Endothelial cell of umbilical vein (primary cell): ENCODE results near the gene SCNM1. TPM values are rescaled to one million over a fixed set of nuclear protein-coding genes. Genes with fewer than 3 reads are reported as not detected.

Experiments
- BruUV-seq: library from RNA; stranded (reverse); fragments of 400-500 nt; replicated peaks from 2 replicates; lab custom pipeline; 2021; lab: Mats Ljungman, UMichigan
- CTCF ChIA-PET: fragments of 300-600, 350-600 bp; sonication (Branson Sonifier 250); formaldehyde crosslinking; loops from one replicate; lab custom pipeline; 2021; ENCODE audit warnings: antibody characterized with exemption, inconsistent platforms; lab: Charles Lee
- POLR2A ChIA-PET: fragments of 300-600, 350-600 bp; sonication (Branson Sonifier 250); formaldehyde crosslinking; loops from one replicate; lab custom pipeline; 2021; ENCODE audit warnings: antibody characterized with exemption, inconsistent platforms; lab: Charles Lee
- DNase-seq: peaks from one replicate; pipeline ENCODE4 v3.0.0-alpha.2; 2011; ENCODE audit warnings: low read depth, low spot score
- FAIRE-seq: peaks from 2 replicates; lab custom pipeline; 2011; peaks lifted over from hg19 to GRCh38; lab: Jason Lieb, UNC
- H2AFZ ChIP-seq: 2 replicates; pipeline ENCODE4 v1.6.0; 2012; ENCODE audit warnings: low read depth, low read length, control low read depth, inconsistent platforms
- H3K27ac ChIP-seq: 2 replicates; pipeline ENCODE4 v1.5.1; 2011; ENCODE audit warnings: low read depth, mild to moderate bottlenecking, control low read depth, low read length, moderate library complexity; ENCODE audit not compliant: insufficient read depth
- H3K27me3 ChIP-seq, 2 experiments: 2 replicates each; pipeline versions ENCODE4 v1.6.0 to v1.6.1; 2011; ENCODE audit warnings: low read length in 2 of 2, mixed read lengths in 1 of 2; ENCODE audit not compliant: control insufficient read depth in 2 of 2, insufficient read depth in 2 of 2
- H3K36me3 ChIP-seq, 2 experiments: 2 replicates in 1 of 2; 3 replicates in 1 of 2; pipeline ENCODE4 v1.5.1; 2011; ENCODE audit warnings: low read length in 2 of 2, mild to moderate bottlenecking in 1 of 2, moderate library complexity in 1 of 2; ENCODE audit not compliant: control insufficient read depth in 2 of 2, insufficient read depth in 2 of 2; ENCODE audit errors: extremely low read depth in 1 of 2
- H3K4me1 ChIP-seq: 3 replicates; pipeline ENCODE4 v1.5.1; 2011; ENCODE audit warnings: mild to moderate bottlenecking, low read length; ENCODE audit not compliant: control insufficient read depth, insufficient read depth; ENCODE audit errors: extremely low read depth
- H3K4me2 ChIP-seq: 2 replicates; pipeline ENCODE4 v1.6.1; 2011; ENCODE audit warnings: low read length, control low read depth, mixed read lengths; ENCODE audit not compliant: insufficient read depth
- H3K4me3 ChIP-seq, 3 experiments: fragments of 200-600 bp in 1 of 3; sonication (generic), shearing (Covaris generic) in 1 of 3; replicated peaks in 1 of 3; 2 replicates each; pipeline ENCODE4 v1.5.1; 2011 to 2016; ENCODE audit warnings: control low read depth in 3 of 3, low read length in 3 of 3, mild to moderate bottlenecking in 2 of 3, inconsistent platforms in 1 of 3, low read depth in 1 of 3, moderate library complexity in 1 of 3; ENCODE audit not compliant: insufficient read depth in 1 of 3
- H3K79me2 ChIP-seq: 2 replicates; pipeline ENCODE4 v1.6.0; 2012; ENCODE audit warnings: low read length, inconsistent platforms; ENCODE audit not compliant: control insufficient read depth, insufficient read depth
- H3K9ac ChIP-seq: replicated peaks from 2 replicates; pipeline ENCODE3; 2011; ENCODE audit warnings: low read length, control low read depth; ENCODE audit not compliant: insufficient read depth; ENCODE audit errors: extremely low read depth
- H3K9me1 ChIP-seq: replicated peaks from 3 replicates; pipeline ENCODE4 v1.6.0; 2011; ENCODE audit warnings: mild to moderate bottlenecking, low read length; ENCODE audit not compliant: control insufficient read depth, insufficient read depth; ENCODE audit errors: extremely low read depth
- H3K9me3 ChIP-seq: replicated peaks from 2 replicates; pipeline ENCODE4 v1.5.1; 2012; ENCODE audit warnings: low read length, inconsistent platforms; ENCODE audit not compliant: control insufficient read depth, insufficient read depth
- H4K20me1 ChIP-seq: replicated peaks from 2 replicates; pipeline ENCODE3; 2011; ENCODE audit warnings: mild to moderate bottlenecking, low read length; ENCODE audit not compliant: control insufficient read depth, insufficient read depth; ENCODE audit errors: extremely low read depth
- CTCF ChIP-seq, 2 donors: IDR thresholded peaks; 1 replicate in 1 of 2; 2 replicates in 1 of 2; pipeline ENCODE4 v1.5.1; 2011; ENCODE audit warnings: low read length in 2 of 2, mild to moderate bottlenecking in 2 of 2, moderate library complexity in 2 of 2, control low read depth in 1 of 2, inconsistent platforms in 1 of 2, low read depth in 1 of 2; ENCODE audit not compliant: insufficient read depth in 1 of 2; ENCODE audit errors: extremely low read depth in 1 of 2
- EZH2 ChIP-seq: IDR thresholded peaks from 2 replicates; pipeline ENCODE4 v1.6.1; 2012; ENCODE audit warnings: borderline replicate concordance, low read depth, mild to moderate bottlenecking, moderate library complexity, low read length, inconsistent platforms; ENCODE audit not compliant: severe bottlenecking
- FOS ChIP-seq: IDR thresholded peaks from 2 replicates; pipeline ENCODE4 v1.6.1; 2011; ENCODE audit warnings: mild to moderate bottlenecking, low read length, moderate library complexity, borderline replicate concordance; ENCODE audit not compliant: insufficient read depth
- GATA2 ChIP-seq: IDR thresholded peaks from 2 replicates; pipeline ENCODE4 v1.7.0; 2011; ENCODE audit warnings: low read depth, mild to moderate bottlenecking, moderate library complexity, mixed read lengths, low read length; ENCODE audit not compliant: insufficient read length, insufficient read depth
- JUN ChIP-seq: IDR thresholded peaks from 2 replicates; pipeline ENCODE4 v1.6.1; 2011; ENCODE audit warnings: borderline replicate concordance, low read depth; ENCODE audit not compliant: insufficient read length, insufficient read depth
- POLR2AphosphoS5 ChIP-seq: IDR thresholded peaks from 2 replicates; pipeline ENCODE4 v1.6.1; 2012; ENCODE audit warnings: low read depth, mild to moderate bottlenecking, control low read depth, low read length, moderate library complexity; ENCODE audit not compliant: insufficient read depth
- dilution Hi-C: fragments of 300-500 bp; cut with MboI; formaldehyde crosslinking; loops from one replicate; pipeline ENCODE4 v1.15.0; 2019; ENCODE audit warnings: low sequenced_read_pairs; ENCODE audit not compliant: extremely low pct_ligation_motif_present
- intact Hi-C: fragments of 100-400 bp; cut with micrococcal nuclease; formaldehyde crosslinking; loops from one replicate; pipeline ENCODE4 v1.10.0; 2022
- polyA plus RNA-seq, 4 experiments: library from polyadenylated mRNA; depleted of rRNA in 3 of 4; stranded (reverse) in 3 of 4; unstranded in 1 of 4; fragments of >200 nt; gene quantifications; 2 replicates each; pipeline versions ENCODE4 v1.2.1 to v1.2.3, GENCODE V29; 2011 to 2012; ENCODE audit warnings: missing spikeins in 1 of 4
- total RNA-seq: library from RNA; stranded (reverse); gene quantifications from 2 replicates; pipeline ENCODE4 v1.2.3, GENCODE V29; 2021
- TF ChIP-seq, protein P1 (sequence below): IDR thresholded peaks from 2 replicates; pipeline ENCODE4 v1.6.1; 2011; ENCODE audit not compliant: insufficient read depth, insufficient read length

Gene SCNM1
- total and polyA plus RNA-seq, 2 donors (not counting 3 experiments of a cell fraction or from before 2014, with no cell fraction given): 17.3 to 43.1 TPM

DNA sequence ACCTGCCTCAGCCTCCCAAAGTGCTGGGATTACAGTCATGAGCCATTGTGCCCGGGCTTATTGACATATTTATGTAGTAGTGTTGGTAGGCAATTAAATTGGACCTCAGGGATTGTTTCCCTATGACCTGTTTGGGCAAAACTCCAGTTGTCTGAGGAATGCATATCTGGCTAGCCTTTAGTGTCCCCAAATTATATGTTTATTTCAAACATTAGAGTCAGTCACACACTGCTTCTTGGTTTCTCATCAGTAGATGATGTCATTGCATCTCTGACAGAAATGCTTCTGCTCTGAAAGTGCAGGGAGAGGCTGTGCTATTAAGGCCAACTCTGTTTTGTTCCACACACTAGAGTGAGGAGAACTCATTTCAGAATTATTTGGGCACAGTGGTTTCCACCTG, 44.9 kb downstream of the SCNM1 start:
- FAIRE-seq (no peak), DNase-seq (no peak)
- no peaks in the 10 kb centered on the region for H3K9me3 ChIP-seq
- intact Hi-C loops (no loop called here), dilution Hi-C loops (no loop called here)
- no peak overlapping the region for H3K4me2 ChIP-seq
- H3K27me3 ChIP-seq: no peaks in the 10 kb centered on the region
- no TSS peak for BruUV-seq
- TF ChIP-seq EZH2 (no peak), JUN (no peak), FOS (no peak), CTCF (IDR thresholded peaks at IDR 0.05; ENCODE audit: extremely low read depth in 1 of 2, insufficient read depth in 1 of 2, low read depth in 1 of 2, low read length in 2 of 2) (no peak), POLR2AphosphoS5 (no peak), GATA2 (no peak)
- TF ChIP-seq, protein P1, sequence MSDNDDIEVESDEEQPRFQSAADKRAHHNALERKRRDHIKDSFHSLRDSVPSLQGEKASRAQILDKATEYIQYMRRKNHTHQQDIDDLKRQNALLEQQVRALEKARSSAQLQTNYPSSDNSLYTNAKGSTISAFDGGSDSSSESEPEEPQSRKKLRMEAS: no peak
- no peak overlapping the region for H3K4me3 ChIP-seq
- no peak overlapping the region for H3K27ac ChIP-seq
- no peak overlapping the region for H2AFZ ChIP-seq
- H3K9me1 ChIP-seq: no peaks in the 10 kb centered on the region
- no peaks in the 10 kb centered on the region for H3K4me1 ChIP-seq
- H3K9ac ChIP-seq: no peak overlapping the region
- peaks cover under 1% of the 10 kb centered on the region for H4K20me1 ChIP-seq
- H3K36me3 ChIP-seq: peaks cover 9% of the 10 kb centered on the region in 2 experiments
- CTCF ChIA-PET: no interaction called here
- peaks cover 82% of the 10 kb centered on the region for H3K79me2 ChIP-seq
- POLR2A ChIA-PET: no interaction called here
